Caco-2 (cell line): Measurements from ENCODE around the gene MKNK2. TPM values are rescaled to one million over a fixed set of nuclear protein-coding genes. Genes with fewer than 3 reads are reported as not detected.

Source experiments
- BruUV-seq: library from RNA; stranded (reverse); fragments of 400-500 nt; replicated peaks from 2 replicates; lab custom pipeline; 2021; lab: Mats Ljungman, UMichigan
- CTCF ChIA-PET: fragments of 300-600 bp; sonication (Branson Sonifier 250); formaldehyde crosslinking; loops from one replicate; lab custom pipeline; 2022; ENCODE audit warnings: antibody characterized with exemption; lab: Charles Lee
- POLR2A ChIA-PET: fragments of 300-600 bp; sonication (Branson Sonifier 250); formaldehyde crosslinking; loops from one replicate; lab custom pipeline; 2022; ENCODE audit warnings: antibody characterized with exemption; lab: Charles Lee
- DNase-seq, 2 experiments: peaks; one replicate each; pipeline versions ENCODE4 v3.0.0 to v3.0.0-alpha.2; 2020 to 2022
- H3K27me3 ChIP-seq: replicated peaks from 2 replicates; pipeline ENCODE4 v1.6.0; 2011; ENCODE audit warnings: low read length; ENCODE audit not compliant: control insufficient read depth, insufficient read depth
- H3K36me3 ChIP-seq: 2 replicates; pipeline ENCODE4 v1.5.1; 2011; ENCODE audit warnings: low read length; ENCODE audit not compliant: control insufficient read depth, insufficient read depth
- H3K4me1 ChIP-seq: fragments of 250-450 bp; sonication (Bioruptor Pico); 2 replicates; pipeline ENCODE4 v1.5.1; 2020; ENCODE audit warnings: mild to moderate bottlenecking
- H3K4me3 ChIP-seq: 2 replicates; pipeline ENCODE4 v1.5.1; 2011; ENCODE audit warnings: low read depth, mild to moderate bottlenecking, control low read depth, low read length
- H3K9me3 ChIP-seq: fragments of 250-450 bp; sonication (Bioruptor Pico); 2 replicates; pipeline ENCODE4 v1.5.1; 2020; ENCODE audit warnings: mild to moderate bottlenecking, moderate library complexity
- H3K27ac Mint-ChIP-seq: one replicate; pipeline ENCODE4 v1.8.0; 2022; ENCODE audit warnings: mixed read lengths; ENCODE audit not compliant: unreplicated experiment
- H3K27me3 Mint-ChIP-seq: one replicate; pipeline ENCODE4 v1.8.0; 2022; ENCODE audit warnings: mixed read lengths; ENCODE audit not compliant: insufficient read depth, unreplicated experiment
- H3K36me3 Mint-ChIP-seq: one replicate; pipeline ENCODE4 v1.8.0; 2022; ENCODE audit warnings: mild to moderate bottlenecking, mixed read lengths; ENCODE audit not compliant: insufficient read depth, unreplicated experiment
- H3K4me1 Mint-ChIP-seq: one replicate; pipeline ENCODE4 v1.8.0; 2022; ENCODE audit warnings: low read depth, mixed read lengths; ENCODE audit not compliant: unreplicated experiment
- H3K4me3 Mint-ChIP-seq: one replicate; pipeline ENCODE4 v1.8.0; 2022; ENCODE audit warnings: mild to moderate bottlenecking, moderate library complexity, mixed read lengths; ENCODE audit not compliant: unreplicated experiment
- H3K9me3 Mint-ChIP-seq: one replicate; pipeline ENCODE4 v1.8.0; 2022; ENCODE audit warnings: mixed read lengths; ENCODE audit not compliant: unreplicated experiment
- CTCF ChIP-seq, 2 experiments: fragments of 200-600 bp in 1 of 2; IDR thresholded peaks; 1 replicate in 1 of 2; 2 replicates in 1 of 2; pipeline versions ENCODE4 v1.5.1 to v1.8.0; 2011 to 2022; ENCODE audit warnings: antibody characterized with exemption in 1 of 2, control low read depth in 1 of 2, inconsistent platforms in 1 of 2, low read depth in 1 of 2, low read length in 1 of 2, mild to moderate bottlenecking in 1 of 2, moderate library complexity in 1 of 2; ENCODE audit not compliant: insufficient read depth in 1 of 2, severe bottlenecking in 1 of 2, unreplicated experiment in 1 of 2
- intact Hi-C: fragments of 100-400 bp; cut with micrococcal nuclease; formaldehyde crosslinking; loops from one replicate; pipeline ENCODE4 v1.10.0; 2022; ENCODE audit not compliant: unreplicated experiment
- total RNA-seq: library from RNA; stranded (reverse); gene quantifications from 2 replicates; pipeline ENCODE4 v1.2.3, GENCODE V29; 2022

MKNK2 gene
- total RNA-seq, 1 experiment from 2014 or later, result 162 TPM

- no peaks in the 10 kb centered on the region for H3K27me3 Mint-ChIP-seq
- peak overlapping the region; percentile 97 for H3K27ac Mint-ChIP-seq
- no peaks in the 10 kb centered on the region for H3K27me3 ChIP-seq
- TF ChIP-seq CTCF (IDR thresholded peaks at IDR 0.05; ENCODE audit: insufficient read depth in 1 of 2, low read depth in 1 of 2, low read length in 1 of 2, severe bottlenecking in 1 of 2, unreplicated experiment in 1 of 2), result no peak
- no TSS peak for BruUV-seq
- peak; percentile 71 to 84 for DNase-seq
- intact Hi-C loops, result loop anchor here (5.0 kb wide), 1 partner anchor 38 kb away; the partner anchor contains the start of genes IZUMO4 and MOB3A
- peaks cover 15% of the 10 kb centered on the region for H3K36me3 Mint-ChIP-seq
- CTCF ChIA-PET, result interaction anchor here (0.6 kb wide), 1 partner anchor 39 kb away, joined by 4 read pairs; no protein-coding TSS in a partner anchor
- H3K4me1 Mint-ChIP-seq, result no peaks in the 10 kb centered on the region
- peaks cover 24% of the 10 kb centered on the region for H3K4me1 ChIP-seq
- peak overlapping the region; percentile 64; the same call in 1 of the 2 replicates for H3K4me3 ChIP-seq
- POLR2A ChIA-PET, result no interaction called here
- H3K9me3 ChIP-seq, result no peaks in the 10 kb centered on the region
- H3K36me3 ChIP-seq, result no peaks in the 10 kb centered on the region
- H3K4me3 Mint-ChIP-seq, result peak overlapping the region; percentile 82
- no peaks in the 10 kb centered on the region for H3K9me3 Mint-ChIP-seq
Observed at GRCh38 chr19:2059422-2060201, 8.6 kb upstream of the MKNK2 start.

- CTCF ChIA-PET, result no interaction called here
- H3K27me3 ChIP-seq, result no peaks in the 10 kb centered on the region
- peaks cover 24% of the 10 kb centered on the region for H3K4me1 ChIP-seq
- TF ChIP-seq CTCF (IDR thresholded peaks at IDR 0.05; ENCODE audit: insufficient read depth in 1 of 2, low read depth in 1 of 2, low read length in 1 of 2, severe bottlenecking in 1 of 2, unreplicated experiment in 1 of 2), result no peak
- Mint-ChIP-seq H3K4me1 (no peaks in the 10 kb centered on the region), H3K36me3 (peaks cover 14% of the 10 kb centered on the region), H3K4me3 (no peak overlapping the region), H3K27ac (peak overlapping the region; percentile 97), H3K27me3 (no peaks in the 10 kb centered on the region), H3K9me3 (no peaks in the 10 kb centered on the region)
- no peak for DNase-seq
- no peak overlapping the region for H3K4me3 ChIP-seq
- no peaks in the 10 kb centered on the region for H3K36me3 ChIP-seq
- H3K9me3 ChIP-seq, result no peaks in the 10 kb centered on the region
- intact Hi-C loops, result no loop called here
- no TSS peak for BruUV-seq
- POLR2A ChIA-PET, result no interaction called here
Observed at GRCh38 chr19:2058570-2059421, 7.8 kb upstream of the MKNK2 start.
